GM18498 (cell line): ENCODE data around the gene PCDHGB5.

Experiments used
- ATAC-seq: cut with Tn5 transposase; IDR thresholded peaks from one replicate; pipeline ENCODE4 v1.9.1; 2021; ENCODE audit warnings: mild to moderate bottlenecking, moderate library complexity; ENCODE audit not compliant: unreplicated experiment

Gene PCDHGB5

DNA sequence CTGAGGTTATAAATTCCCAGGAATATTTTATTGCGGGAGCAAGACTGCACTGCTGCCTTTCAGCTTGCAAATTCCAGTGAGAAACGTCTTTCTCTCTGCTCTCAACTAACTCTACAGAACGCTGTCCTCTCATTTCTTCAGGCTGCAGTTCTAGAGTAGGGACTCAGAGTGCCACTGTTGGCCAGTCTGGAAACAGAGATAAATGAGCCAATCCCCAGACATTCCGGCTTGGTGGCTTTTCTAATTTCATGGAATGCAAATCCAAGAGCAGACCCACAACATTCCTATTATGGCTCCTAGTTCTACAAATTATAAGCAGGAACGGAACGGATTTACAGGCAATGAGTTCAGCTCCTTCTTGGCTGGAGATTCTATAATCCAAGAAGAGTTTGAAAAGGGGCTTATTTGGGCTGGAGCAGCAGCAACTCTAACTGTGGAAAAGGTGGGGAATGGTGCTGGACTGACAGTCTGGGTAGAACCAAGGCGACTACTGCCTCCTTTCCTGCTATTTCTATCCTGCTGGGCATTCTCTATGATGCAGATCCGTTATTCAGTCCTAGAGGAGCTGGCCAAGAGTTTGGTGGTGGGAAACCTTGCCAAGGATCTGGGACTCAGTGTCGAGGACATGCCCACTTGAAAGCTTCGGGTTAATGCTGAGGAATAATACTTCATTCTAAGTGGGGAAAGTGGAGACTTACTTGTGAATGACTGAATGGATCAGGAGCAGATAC is 41.8 kb downstream of the PCDHGB5 start:
- ATAC-seq: no peak

DNA sequence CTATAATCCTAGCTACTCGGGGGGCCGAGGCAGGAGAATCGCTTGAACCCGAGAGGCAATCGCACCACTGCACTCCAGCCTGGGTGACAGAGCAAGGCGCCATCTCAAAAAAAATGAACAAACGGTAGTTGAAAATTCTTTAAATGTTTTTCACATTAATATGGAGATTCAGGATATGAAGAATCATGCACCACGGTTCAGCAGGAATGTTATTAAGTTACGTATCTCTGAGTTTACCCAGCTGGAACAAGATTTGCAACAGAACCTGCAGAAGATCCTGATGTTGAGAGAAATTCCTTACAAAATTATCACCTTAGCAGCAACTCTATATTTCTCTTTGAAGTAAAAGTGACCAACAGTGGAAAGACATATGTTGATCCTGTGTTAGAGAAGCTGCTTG is 42.6 kb downstream of the PCDHGB5 start:
- no peak for ATAC-seq

DNA sequence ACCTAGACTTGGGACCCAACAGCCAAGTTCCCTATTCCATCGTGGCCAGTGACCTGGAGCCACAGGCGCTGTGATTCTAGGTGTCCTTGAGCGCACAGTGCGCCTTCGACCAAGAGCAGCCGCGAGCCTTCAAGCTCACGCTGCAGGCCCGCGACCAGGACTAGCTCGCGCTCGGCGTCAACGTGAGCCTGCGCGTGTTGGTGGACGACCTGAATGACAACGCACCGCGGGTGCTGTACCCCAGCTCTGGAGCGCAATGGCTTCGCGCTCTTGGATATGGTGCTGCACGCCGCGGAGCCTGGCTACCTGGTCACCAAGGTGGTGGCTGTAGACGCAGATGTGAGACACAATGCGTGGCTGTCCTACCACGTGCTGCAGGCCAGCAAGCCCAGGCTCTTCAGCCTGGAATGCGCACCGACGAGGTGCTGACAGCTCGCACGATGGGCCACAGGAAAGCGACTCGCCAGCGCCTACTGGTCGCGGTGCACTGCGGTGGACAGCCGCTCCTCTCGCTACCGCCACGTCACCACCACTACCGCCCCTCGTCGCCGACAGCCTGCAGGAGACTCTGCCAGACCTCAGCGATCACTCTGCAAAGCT is 43.9 kb downstream of the PCDHGB5 start:
- ATAC-seq: no peak
